ENCODE measurements around the gene KIDINS220.

GRCh38 chr2:8701681-8702379 is 135.6 kb downstream of the KIDINS220 start:
- TF ChIP-seq CTCF (IDR thresholded peaks at IDR 0.05) (no peak), EP300 (IDR thresholded peaks at IDR 0.05) (no peak), HES2 (IDR thresholded peaks at IDR 0.05) (no peak), KDM5A (IDR thresholded peaks at IDR 0.05) (no peak)
